GM12878 (cell line): ENCODE results near the gene ALG2. TPM values are rescaled to one million over a fixed set of nuclear protein-coding genes. Genes with fewer than 3 reads are reported as not detected.

Experiments
- ATAC-seq: fragments of 200-7000 bp; cut with Tn5 transposase; 3 replicates; pipeline ENCODE4 v1.9.1; 2020; ENCODE audit warnings: mild to moderate bottlenecking, moderate library complexity
- BruUV-seq: library from RNA; stranded (reverse); fragments of 400-500 nt; replicated peaks from 2 replicates; lab custom pipeline; 2021; lab: Mats Ljungman, UMichigan
- CTCF ChIA-PET: fragments of 300-600 bp; sonication (Branson Sonifier 250); formaldehyde crosslinking; extraction: SDS; loops from one replicate; lab custom pipeline; 2021; ENCODE audit warnings: inconsistent platforms; lab: Yijun Ruan, JAX
- POLR2A ChIA-PET: fragments of 350-600 bp; formaldehyde crosslinking; extraction: SDS; loops from one replicate; lab custom pipeline; 2021; ENCODE audit warnings: inconsistent platforms; lab: Charles Lee
- RAD21 ChIA-PET: fragments of 300-600 bp; sonication (Branson Sonifier 250); formaldehyde crosslinking; loops from one replicate; lab custom pipeline; 2023; ENCODE audit warnings: antibody characterized with exemption; ENCODE audit not compliant: unreplicated experiment; lab: Charles Lee
- SMC1A ChIA-PET: fragments of 300-600 bp; sonication (Branson Sonifier 250); formaldehyde crosslinking; loops from one replicate; lab custom pipeline; 2023; ENCODE audit not compliant: unreplicated experiment, uncharacterized antibody; lab: Charles Lee
- DNase-seq: peaks from one replicate; pipeline ENCODE4 v3.0.0-alpha.2; 2011; ENCODE audit warnings: low read depth, low spot score
- FAIRE-seq: peaks from 3 replicates; lab custom pipeline; 2011; peaks lifted over from hg19 to GRCh38; lab: Jason Lieb, UNC
- H2AFZ ChIP-seq: 2 replicates; pipeline ENCODE4 v1.6.0; 2011; ENCODE audit warnings: low read depth, low read length, control low read depth; ENCODE audit not compliant: control insufficient read depth
- H3K27ac ChIP-seq: 2 replicates; pipeline ENCODE4 v1.5.1; 2011; ENCODE audit warnings: control low read depth; ENCODE audit not compliant: control insufficient read depth, insufficient read depth
- H3K27me3 ChIP-seq, 2 experiments: replicated peaks in 1 of 2; 2 replicates each; pipeline versions ENCODE4 v1.6.0 to v1.6.1; 2011; ENCODE audit warnings: low read length in 1 of 2; ENCODE audit not compliant: control insufficient read depth in 2 of 2, insufficient read depth in 2 of 2
- H3K36me3 ChIP-seq, 2 experiments: 2 replicates each; pipeline ENCODE4 v1.5.1; 2011; ENCODE audit warnings: low read length in 1 of 2; ENCODE audit not compliant: control insufficient read depth in 2 of 2, insufficient read depth in 2 of 2
- H3K4me1 ChIP-seq: 2 replicates; pipeline ENCODE4 v1.6.1; 2011; ENCODE audit warnings: mild to moderate bottlenecking, low read length, moderate library complexity, mixed read lengths; ENCODE audit not compliant: control insufficient read depth, insufficient read depth
- H3K4me2 ChIP-seq: 2 replicates; pipeline ENCODE4 v1.6.0; 2011; ENCODE audit warnings: control low read depth; ENCODE audit not compliant: control insufficient read depth, insufficient read depth
- H3K4me3 ChIP-seq: fragments of 200-600 bp; sonication (generic); 2 replicates; pipeline ENCODE4 v1.5.1; 2016
- H3K79me2 ChIP-seq: 2 replicates; pipeline ENCODE4 v1.6.0; 2011; ENCODE audit warnings: low read length; ENCODE audit not compliant: control insufficient read depth, insufficient read depth
- H3K9ac ChIP-seq: 2 replicates; pipeline ENCODE4 v1.8.0; 2011; ENCODE audit warnings: low read length, control low read depth, mixed read lengths; ENCODE audit not compliant: control insufficient read depth, insufficient read depth
- H3K9me3 ChIP-seq: replicated peaks from 3 replicates; pipeline ENCODE4 v1.5.1; 2011; ENCODE audit warnings: mild to moderate bottlenecking, low read length; ENCODE audit not compliant: control insufficient read depth, insufficient read depth
- H4K20me1 ChIP-seq: 2 replicates; pipeline ENCODE4 v1.6.0; 2011; ENCODE audit not compliant: control insufficient read depth, insufficient read depth
- BACH1 ChIP-seq: fragments of 450-650 bp; IDR thresholded peaks from 2 replicates; pipeline ENCODE4 v1.6.1; 2017; ENCODE audit warnings: mild to moderate bottlenecking, borderline replicate concordance
- CBFB ChIP-seq: IDR thresholded peaks from 2 replicates; pipeline ENCODE4 v1.6.1; 2016; ENCODE audit warnings: antibody characterized with exemption, low read depth
- E2F8 ChIP-seq: fragments of 450-650 bp; IDR thresholded peaks from 2 replicates; pipeline ENCODE4 v1.6.1; 2018; ENCODE audit warnings: mild to moderate bottlenecking, low read depth, moderate library complexity; ENCODE audit not compliant: partially characterized antibody
- E4F1 ChIP-seq: fragments of 450-650 bp; IDR thresholded peaks from 2 replicates; pipeline ENCODE4 v1.6.1; 2018; ENCODE audit warnings: borderline replicate concordance, mild to moderate bottlenecking; ENCODE audit not compliant: partially characterized antibody
- HDAC2 ChIP-seq: fragments of 200-600 bp; sonication (generic); IDR thresholded peaks from 2 replicates; pipeline ENCODE4 v1.6.1; 2017
- MEF2A ChIP-seq: IDR thresholded peaks from 2 replicates; pipeline ENCODE4 v1.6.1; 2011; ENCODE audit warnings: low read depth, mild to moderate bottlenecking, low read length, moderate library complexity; ENCODE audit not compliant: insufficient read depth
- MXI1 ChIP-seq: fragments of 150-350 bp; IDR thresholded peaks from 2 replicates; pipeline ENCODE4 v1.6.1; 2011; ENCODE audit warnings: low read depth, mild to moderate bottlenecking, inconsistent platforms, low read length, improper control_type of control experiment
- MYB ChIP-seq: fragments of 150-350 bp; IDR thresholded peaks from 2 replicates; pipeline ENCODE4 v1.6.1; 2014; ENCODE audit warnings: mild to moderate bottlenecking, low read depth, low read length, borderline replicate concordance
- NFYB ChIP-seq: IDR thresholded peaks from 2 replicates; pipeline ENCODE4 v1.6.1; 2011; ENCODE audit warnings: low read depth, mild to moderate bottlenecking, low read length, improper control_type of control experiment, moderate library complexity; ENCODE audit not compliant: insufficient read depth
- POU2F2 ChIP-seq: IDR thresholded peaks from 3 replicates; pipeline ENCODE4 v1.6.1; 2011; ENCODE audit warnings: low read depth, mild to moderate bottlenecking, low read length, borderline replicate concordance
- SIN3A ChIP-seq: IDR thresholded peaks from 2 replicates; pipeline ENCODE4 v1.6.1; 2012; ENCODE audit warnings: low read depth, low read length, improper control_type of control experiment
- TCF3 ChIP-seq: IDR thresholded peaks from 2 replicates; pipeline ENCODE4 v1.6.1; 2012; ENCODE audit warnings: low read depth, mild to moderate bottlenecking, low read length, borderline replicate concordance; ENCODE audit not compliant: insufficient read depth
- USF1 ChIP-seq: IDR thresholded peaks from 2 replicates; pipeline ENCODE4 v1.6.1; 2011; ENCODE audit warnings: borderline replicate concordance, low read depth, mild to moderate bottlenecking, moderate library complexity, mixed read lengths, low read length; ENCODE audit not compliant: insufficient read depth; ENCODE audit errors: extremely low read length
- USF2 ChIP-seq: IDR thresholded peaks from 2 replicates; pipeline ENCODE4 v1.6.1; 2011; ENCODE audit warnings: low read depth, low read length, improper control_type of control experiment, borderline replicate concordance
- ZSCAN29 ChIP-seq: fragments of 450-650 bp; IDR thresholded peaks from 2 replicates; pipeline ENCODE4 v1.6.1; 2017; ENCODE audit warnings: mild to moderate bottlenecking, moderate library complexity
- WGBS: methylation state at CpG from one replicate; pipeline ENCODE4 v1.1.6; 2016; ENCODE audit warnings: low lambda C conversion rate; ENCODE audit not compliant: insufficient replicate concordance, insufficient coverage; ENCODE audit errors: missing lambda C conversion rate; 5-methylcytosine and 5-hydroxymethylcytosine counted together
- in situ Hi-C: fragments of 300-500 bp; cut with MboI; formaldehyde crosslinking; loops from 9 replicates; pipeline ENCODE4 v1.14.3; 2018; ENCODE audit warnings: mixed read lengths
- intact Hi-C: fragments of 100-400 bp; cut with micrococcal nuclease; formaldehyde crosslinking; loops from one replicate; pipeline ENCODE4 v1.14.2; 2022; ENCODE audit not compliant: unreplicated experiment
- polyA plus RNA-seq, 11 experiments: library from polyadenylated mRNA; depleted of rRNA in 4 of 11; unstranded in 6 of 11; stranded (reverse) in 5 of 11; fragments of >200 nt; fragmentation: Nextera tagmentation in 4 of 11; fragmentation: Illumina TruSeq in 1 of 11; extraction: Ambion mirVana in 4 of 11; extraction: Trizol in 1 of 11; gene quantifications; 1 replicate in 1 of 11; 2 replicates in 10 of 11; pipeline versions ENCODE4 v1.2.1 to v1.2.3, GENCODE V29; 2011 to 2016; ENCODE audit warnings: inconsistent platforms in 2 of 11, missing spikeins in 2 of 11, low read depth in 1 of 11
- total RNA-seq, 4 experiments: library from RNA; depleted of rRNA in 3 of 4; stranded (reverse); fragments of >200 nt in 3 of 4; fragmentation: Illumina TruSeq in 1 of 4; extraction: Trizol in 1 of 4; gene quantifications; 2 replicates each; pipeline versions ENCODE4 v1.2.1 to v1.2.3, GENCODE V29; 2013 to 2021

Gene ALG2
- total and polyA plus RNA-seq, 10 of the 15 experiments (the other 5 are each of a cell fraction or from before 2014, with no cell fraction given): 8.8 to 52.5 (median 38.6) TPM

- Histone ChIP-seq H3K9ac (no peak overlapping the region), H3K27me3 (no peaks in the 10 kb centered on the region), H3K9me3 (no peaks in the 10 kb centered on the region), H3K36me3 (no peaks in the 10 kb centered on the region), H3K27ac (no peak overlapping the region), H3K4me2 (no peak overlapping the region), H3K4me1 (peaks cover 32% of the 10 kb centered on the region), H4K20me1 (no peaks in the 10 kb centered on the region), H3K79me2 (no peaks in the 10 kb centered on the region), H2AFZ (no peak overlapping the region), H3K4me3 (no peak overlapping the region)
- POLR2A ChIA-PET: interaction anchor here (0.8 to 2.3 kb wide), 5 partner anchors 12 to 75 kb away, joined by 3 to 8 read pairs (median 4); no protein-coding TSS in a partner anchor
- CTCF ChIA-PET: interaction anchor here (0.9 to 4.7 kb wide), 7 partner anchors 8 to 95 kb away, joined by 3 to 55 read pairs (median 5); no protein-coding TSS in a partner anchor
- in situ Hi-C loops (no loop called here), intact Hi-C loops (loop anchor here (10.0 kb wide), 1 partner anchor 957 kb away; no protein-coding TSS in a partner anchor)
- BruUV-seq: no TSS peak
- SMC1A ChIA-PET: interaction anchor here (0.8 to 5.1 kb wide), 10 partner anchors 8 to 94 kb away, joined by 3 to 43 read pairs (median 4); partner anchors contain the start of gene SEC61B
- RAD21 ChIA-PET: interaction anchor here (0.8 to 2.3 kb wide), 4 partner anchors 18 to 95 kb away, joined by 3 to 19 read pairs (median 6); no protein-coding TSS in a partner anchor
- ATAC-seq: no peak
- WGBS: 92% methylated on average over 8 of the region's 8 CpGs
- no peak for DNase-seq
- FAIRE-seq: no peak
- no peak for TF ChIP-seq MEF2A
- TF ChIP-seq BACH1: no peak
- no peak for TF ChIP-seq NFYB
- TF ChIP-seq TCF3: no peak
- TF ChIP-seq MYB: no peak
- TF ChIP-seq POU2F2: no peak
- no peak for TF ChIP-seq CBFB
- TF ChIP-seq HDAC2: no peak
- TF ChIP-seq USF2: no peak
- no peak for TF ChIP-seq MXI1
- no peak for TF ChIP-seq E2F8
- TF ChIP-seq ZSCAN29: no peak
- TF ChIP-seq SIN3A: no peak
- no peak for TF ChIP-seq E4F1
- no peak for TF ChIP-seq USF1
Observed at GRCh38 chr9:99257723-99258389, 36.1 kb upstream of the ALG2 start.
